Activated CD8-positive, alpha-beta memory T cell treated with anti-CD3 and anti-CD28 coated beads for 36 hours (primary cell): ENCODE data around the gene HAS3. TPM values are rescaled to one million over a fixed set of nuclear protein-coding genes. Genes with fewer than 3 reads are reported as not detected.
"Not testable (repeated sequence)": the region's sequence is repeated elsewhere in the genome, so short reads cannot be mapped to it uniquely, and the experiment has no call there.

Experiments used
- CTCF ChIA-PET: fragments of 350-600 bp; sonication (Branson Sonifier 250); formaldehyde crosslinking; loops from one replicate; lab custom pipeline; 2021; ENCODE audit warnings: antibody characterized with exemption; lab: Charles Lee
- POLR2A ChIA-PET: fragments of 350-600 bp; sonication (Branson Sonifier 250); formaldehyde crosslinking; loops from one replicate; lab custom pipeline; 2021; ENCODE audit warnings: antibody characterized with exemption; lab: Charles Lee
- total RNA-seq, 2 experiments: library from RNA; stranded (reverse); gene quantifications; one replicate each; pipeline ENCODE4 v1.2.3, GENCODE V29; 2021

Gene HAS3, protein sequence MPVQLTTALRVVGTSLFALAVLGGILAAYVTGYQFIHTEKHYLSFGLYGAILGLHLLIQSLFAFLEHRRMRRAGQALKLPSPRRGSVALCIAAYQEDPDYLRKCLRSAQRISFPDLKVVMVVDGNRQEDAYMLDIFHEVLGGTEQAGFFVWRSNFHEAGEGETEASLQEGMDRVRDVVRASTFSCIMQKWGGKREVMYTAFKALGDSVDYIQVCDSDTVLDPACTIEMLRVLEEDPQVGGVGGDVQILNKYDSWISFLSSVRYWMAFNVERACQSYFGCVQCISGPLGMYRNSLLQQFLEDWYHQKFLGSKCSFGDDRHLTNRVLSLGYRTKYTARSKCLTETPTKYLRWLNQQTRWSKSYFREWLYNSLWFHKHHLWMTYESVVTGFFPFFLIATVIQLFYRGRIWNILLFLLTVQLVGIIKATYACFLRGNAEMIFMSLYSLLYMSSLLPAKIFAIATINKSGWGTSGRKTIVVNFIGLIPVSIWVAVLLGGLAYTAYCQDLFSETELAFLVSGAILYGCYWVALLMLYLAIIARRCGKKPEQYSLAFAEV
- total RNA-seq, result under 1 TPM; 0.23 to 0.48 TPM

DNA sequence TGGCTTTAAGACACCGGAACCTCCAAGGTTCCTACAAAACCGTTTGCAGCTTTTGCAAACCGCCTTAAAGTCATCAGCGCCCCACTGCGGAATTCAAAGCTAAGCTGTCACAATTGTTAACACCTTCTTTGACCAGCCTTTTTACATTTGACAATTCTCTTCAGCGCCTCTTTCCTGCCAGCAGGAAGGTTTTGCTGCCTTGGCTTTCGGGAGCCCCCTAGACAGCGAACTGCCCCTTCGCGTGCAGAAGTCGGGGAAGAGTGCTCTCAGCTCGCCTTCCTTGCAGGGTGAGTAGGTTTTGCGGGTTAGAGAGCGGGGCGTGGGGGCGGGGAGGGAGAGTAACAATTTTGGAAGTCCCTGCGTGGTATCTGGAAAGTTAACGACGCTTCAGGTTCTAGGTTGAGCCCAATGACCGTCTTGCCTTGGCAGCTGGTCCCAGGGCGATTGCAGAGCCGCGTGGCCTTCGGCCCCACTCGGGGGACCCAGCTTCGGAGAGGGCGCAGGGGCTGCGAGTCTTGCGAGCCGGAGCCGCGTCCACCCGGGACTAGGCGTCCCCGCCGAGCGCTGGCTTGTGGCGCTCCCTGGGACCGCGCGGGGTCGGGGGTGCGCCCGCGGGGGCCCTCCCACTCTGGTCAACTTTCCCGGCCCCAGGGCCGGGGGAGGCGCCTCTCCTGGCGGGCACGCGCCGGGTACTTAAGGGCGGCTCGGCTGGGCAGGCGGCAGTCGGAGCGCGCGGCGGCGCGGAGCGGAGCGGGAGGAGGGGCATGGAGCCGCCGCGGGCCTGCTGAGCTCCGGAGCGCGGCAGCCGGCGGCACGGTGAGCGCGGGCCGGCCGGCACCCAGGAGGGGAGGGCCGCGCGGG lies at the start of gene HAS3:
Gene HAS3 (plus strand): TSS at position 153 of the 861 bp plus-strand sequence. CDS start 3,743 bp downstream, outside the sequence.
- ChIA-PET CTCF (interaction anchor here (0.9 to 1.2 kb wide), 2 partner anchors 18 to 259 kb away, joined by 3 read pairs; no protein-coding TSS in a partner anchor), POLR2A (interaction anchor here (0.6 kb wide), 2 partner anchors 21 to 239 kb away, joined by 3 to 5 read pairs; no protein-coding TSS in a partner anchor)

DNA sequence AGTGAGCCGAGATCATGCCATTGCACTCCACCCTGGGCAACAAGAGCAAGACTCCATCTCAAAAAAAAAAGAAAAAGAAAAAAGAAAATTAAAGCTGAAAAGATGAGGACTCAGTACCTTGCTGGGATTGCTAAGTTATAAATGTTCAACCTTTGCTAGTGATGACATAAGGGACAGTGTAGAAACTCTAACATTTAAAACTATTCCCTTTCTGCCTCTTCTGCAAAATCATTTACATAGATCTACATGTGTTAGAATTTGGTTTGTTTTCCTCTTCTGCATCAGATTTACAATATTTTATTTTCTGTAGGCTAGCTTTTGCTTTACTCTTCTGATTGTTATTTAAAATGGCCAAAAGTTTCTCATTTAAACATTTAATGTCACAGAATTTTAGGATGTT lies 49.5 kb upstream of the HAS3 start:
- POLR2A ChIA-PET, result interaction anchor here (0.6 kb wide), 1 partner anchor 30 kb away, joined by 6 read pairs; no protein-coding TSS in a partner anchor
- CTCF ChIA-PET, result no interaction called here

DNA sequence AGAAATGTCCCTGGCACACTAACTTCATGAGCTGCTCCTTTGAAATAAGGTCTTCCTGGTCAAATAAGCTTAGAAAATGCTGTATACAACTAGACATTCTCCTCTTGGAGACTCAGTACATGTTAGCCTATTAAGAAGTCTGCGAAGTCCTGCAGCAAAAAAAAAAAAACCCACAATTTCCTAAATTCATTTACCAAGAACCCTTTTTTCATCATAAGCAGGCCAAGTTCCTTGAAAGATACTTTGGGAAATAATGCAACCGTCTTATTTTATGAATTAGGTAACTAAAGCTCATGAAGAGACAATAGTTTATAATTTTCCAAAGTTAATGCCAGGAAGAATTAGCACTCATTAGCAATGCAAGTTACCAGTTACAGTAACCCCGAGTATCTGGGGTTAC lies 49.0 kb upstream of the HAS3 start:
- ChIA-PET POLR2A (no interaction called here), CTCF (no interaction called here)

DNA sequence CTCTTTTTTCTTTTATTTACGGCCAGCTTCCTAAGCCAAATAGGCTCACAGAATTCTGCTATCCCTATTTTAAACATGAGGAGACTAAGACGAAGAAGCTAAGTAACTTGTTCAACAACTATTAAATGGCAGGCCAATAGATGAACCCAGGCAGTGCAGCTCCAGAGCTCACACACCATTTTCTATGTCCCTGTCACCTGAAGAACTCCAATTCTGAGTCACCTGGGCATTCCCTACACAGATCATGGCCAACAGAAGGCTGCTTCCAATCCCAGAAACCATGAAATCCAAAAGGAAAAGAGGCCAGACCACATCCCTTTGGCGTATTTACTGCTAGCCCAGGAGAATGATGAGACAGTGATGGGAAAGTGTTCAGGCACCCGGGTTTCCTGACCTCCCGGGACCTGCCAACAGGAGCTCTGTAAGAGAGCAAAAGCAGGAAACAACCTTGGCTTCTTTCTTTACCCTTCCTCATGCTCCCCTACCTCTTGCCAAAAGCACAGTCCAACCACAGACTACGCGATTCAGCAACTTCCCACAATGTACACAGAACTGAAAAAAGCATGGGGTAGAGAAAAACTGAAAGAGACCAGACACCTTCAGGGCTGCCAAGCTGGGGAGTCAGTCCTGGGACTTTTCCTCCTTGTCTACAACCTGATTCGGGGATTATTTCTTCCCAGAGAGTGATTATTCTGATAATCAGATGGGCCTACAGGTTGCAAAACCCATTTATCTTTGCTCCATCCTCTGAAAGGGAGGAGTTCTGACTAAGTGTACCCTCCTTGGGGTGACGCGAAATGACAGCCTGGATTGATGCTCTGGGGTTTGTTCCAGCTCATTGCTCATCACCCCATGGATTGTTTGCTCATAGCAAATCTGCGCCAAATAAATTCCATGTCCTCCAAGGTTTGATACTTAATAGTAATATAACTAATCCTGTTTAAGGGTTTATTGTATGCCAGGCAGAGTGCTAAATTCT lies 47.8 kb upstream of the HAS3 start:
- ChIA-PET CTCF (no interaction called here), POLR2A (no interaction called here)

DNA sequence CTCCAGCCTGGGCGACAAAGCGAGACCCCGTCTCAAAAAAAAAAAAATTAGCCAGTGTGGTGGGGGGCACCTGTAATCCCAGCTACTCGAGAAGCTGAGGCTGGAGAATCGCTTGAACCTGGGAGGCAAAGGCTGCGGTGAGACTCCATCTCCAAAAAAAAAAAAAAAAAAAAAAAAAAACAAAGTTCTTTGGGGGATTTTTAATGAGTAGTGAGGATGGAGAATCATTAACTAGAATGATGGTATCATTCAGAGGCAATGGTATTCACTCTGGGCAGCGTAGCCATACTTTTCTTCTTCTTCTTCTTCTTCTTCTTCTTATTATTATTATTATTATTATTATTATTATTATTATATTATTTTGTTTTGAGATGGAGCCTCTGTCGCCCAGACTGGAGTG lies 42.0 kb upstream of the HAS3 start:
- CTCF ChIA-PET, result interaction anchor here (0.6 kb wide), 1 partner anchor 685 kb away, joined by 3 read pairs; no protein-coding TSS in a partner anchor
- POLR2A ChIA-PET, result not testable (repeated sequence)

DNA sequence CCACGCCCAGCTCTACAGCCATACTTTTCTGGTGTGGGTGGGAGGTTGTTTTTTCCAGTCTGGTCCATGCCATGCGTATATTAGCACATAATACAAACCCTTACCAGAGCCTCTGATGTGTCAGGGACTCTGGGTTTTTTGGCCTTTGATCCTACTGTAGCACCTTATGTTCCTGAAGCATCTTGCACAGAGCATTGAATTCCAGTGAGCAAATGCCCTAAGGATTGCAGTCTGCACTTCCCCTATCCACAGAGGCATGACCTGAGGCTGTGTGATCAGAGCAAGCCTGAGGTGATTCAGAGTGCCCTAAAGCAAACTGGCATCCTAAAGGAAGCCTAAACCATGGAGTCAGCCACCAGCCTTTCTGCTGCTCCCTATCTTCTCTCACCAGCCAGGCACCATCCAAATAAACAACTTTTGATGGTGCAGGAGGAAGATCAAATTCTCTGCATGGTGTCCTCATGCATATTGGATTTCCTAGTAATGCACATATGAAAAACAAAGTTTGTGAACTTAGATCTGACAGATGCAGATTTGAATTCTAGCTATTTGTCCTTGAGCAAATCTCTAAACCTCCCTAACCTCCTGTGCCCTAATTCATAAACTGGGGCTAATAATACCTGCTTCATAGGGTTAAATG lies 41.2 kb upstream of the HAS3 start:
- ChIA-PET CTCF (no interaction called here), POLR2A (no interaction called here)

DNA sequence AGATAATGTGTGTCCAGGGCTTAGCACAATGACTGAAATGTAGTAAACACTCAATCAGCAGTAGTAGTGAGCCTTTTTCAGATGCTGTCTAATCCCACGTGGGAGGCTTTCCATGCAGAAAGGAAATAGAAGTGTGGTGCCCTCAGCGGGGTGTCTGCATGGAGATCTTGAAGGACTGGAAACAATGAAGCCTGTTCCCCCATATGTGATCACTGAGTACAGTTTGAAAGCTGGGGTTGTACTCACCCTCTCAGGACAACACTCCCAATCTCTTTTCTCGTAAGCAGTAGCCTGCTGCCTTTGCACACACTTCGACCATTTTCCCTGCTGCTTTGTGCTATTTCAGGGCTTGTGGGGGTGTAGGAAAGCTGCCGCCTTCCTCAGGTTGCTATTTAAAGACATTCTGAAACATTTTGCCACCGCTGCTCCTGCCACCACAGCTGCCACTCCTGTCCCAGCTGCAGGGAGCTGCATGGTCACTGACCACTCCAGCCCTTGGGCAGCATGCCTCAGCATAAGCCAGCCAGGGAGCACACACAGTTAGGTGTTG lies 40.6 kb upstream of the HAS3 start:
- CTCF ChIA-PET, result interaction anchor here (1.3 kb wide), 1 partner anchor 12 kb away, joined by 3 read pairs; no protein-coding TSS in a partner anchor
- POLR2A ChIA-PET, result no interaction called here

DNA sequence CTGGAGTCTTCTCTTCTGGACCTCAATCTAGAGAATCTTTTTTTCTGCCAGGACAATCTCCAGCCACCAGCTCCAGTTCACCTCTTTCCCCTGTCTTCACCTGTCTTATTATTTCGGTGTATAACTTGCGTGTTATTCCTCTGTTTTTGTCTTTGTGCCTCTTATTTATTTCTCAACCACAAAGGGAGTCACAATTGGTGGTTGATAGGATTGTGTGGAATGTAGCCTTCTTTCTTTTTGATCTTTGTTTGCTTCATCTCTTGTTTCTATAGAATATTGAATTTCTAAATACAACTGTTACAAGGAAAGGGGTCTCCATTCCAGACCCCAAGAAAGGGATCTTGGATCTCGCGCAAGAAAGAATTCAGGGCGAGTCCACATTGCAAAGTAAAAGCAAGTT lies 35.9 kb upstream of the HAS3 start:
- POLR2A ChIA-PET, result no interaction called here
- CTCF ChIA-PET, result no interaction called here

DNA sequence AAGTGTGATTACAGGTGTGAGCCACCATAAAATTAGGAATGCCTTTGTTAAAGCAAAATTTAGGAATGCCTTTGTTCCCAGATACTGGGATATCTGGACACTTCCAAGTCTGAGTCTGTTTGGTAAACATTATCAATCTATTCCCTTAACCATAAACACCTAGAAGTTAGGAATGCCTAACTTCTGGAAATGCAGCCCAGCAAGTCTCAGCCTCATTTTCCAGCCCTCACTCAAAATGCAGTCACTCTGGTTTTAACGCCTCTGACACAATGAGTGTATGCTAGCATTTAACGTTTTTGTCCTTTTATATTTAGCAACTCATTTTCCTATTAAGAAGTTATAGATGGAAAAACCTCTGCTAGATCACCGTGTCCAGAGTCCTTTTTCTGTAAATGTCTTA lies 34.4 kb upstream of the HAS3 start:
- ChIA-PET POLR2A (no interaction called here), CTCF (no interaction called here)

DNA sequence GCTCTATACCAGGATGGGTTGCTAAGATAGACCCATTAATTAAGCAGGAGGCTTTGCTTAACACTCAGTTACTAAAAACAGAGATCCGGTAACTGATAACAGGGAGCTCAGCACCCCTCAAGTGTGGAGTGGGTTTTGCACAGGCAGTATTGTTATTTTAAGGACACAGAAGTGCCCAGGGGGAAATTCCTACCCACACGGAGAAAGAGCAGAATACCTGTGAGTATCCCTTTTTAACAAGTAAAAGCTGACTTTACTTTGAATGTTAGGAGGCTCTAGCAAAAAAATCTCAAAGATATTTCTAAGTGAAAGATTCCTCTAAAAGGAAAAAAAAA lies 32.8 kb upstream of the HAS3 start:
- ChIA-PET CTCF (interaction anchor here (0.7 kb wide), 1 partner anchor 14 kb away, joined by 4 read pairs; no protein-coding TSS in a partner anchor), POLR2A (interaction anchor here (0.6 kb wide), 1 partner anchor 60 kb away, joined by 4 read pairs; the partner anchor contains the start of genes CHTF8 and UTP4)

DNA sequence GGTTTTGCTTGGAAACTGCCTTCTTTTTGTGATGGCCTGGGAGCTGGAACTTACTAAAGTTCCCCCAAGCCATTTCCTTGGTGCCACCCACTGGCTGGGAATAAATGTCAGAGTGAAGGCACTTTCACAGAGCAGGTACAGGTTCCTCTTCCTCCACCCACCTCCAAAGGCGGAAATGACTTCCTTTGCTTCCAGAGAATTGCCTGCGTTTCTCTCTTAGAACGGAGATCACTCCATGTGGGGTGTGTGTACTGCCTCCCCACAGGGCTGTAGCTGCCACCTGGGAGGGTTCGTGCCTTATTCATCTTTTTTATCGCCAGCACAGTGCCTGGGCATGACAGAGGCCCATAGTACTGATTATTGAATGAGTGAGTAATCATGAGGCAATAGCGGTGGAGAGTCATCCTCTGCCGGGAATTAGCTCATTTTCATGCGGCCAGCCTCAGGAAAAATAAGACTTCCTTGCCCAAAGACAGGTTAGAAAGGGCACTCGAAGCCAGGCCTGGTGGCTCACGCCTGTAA lies 32.2 kb upstream of the HAS3 start:
- ChIA-PET CTCF (no interaction called here), POLR2A (interaction anchor here (0.6 kb wide), 2 partner anchors 59 to 201 kb away, joined by 4 read pairs; partner anchors contain the start of genes CHTF8 and UTP4)

DNA sequence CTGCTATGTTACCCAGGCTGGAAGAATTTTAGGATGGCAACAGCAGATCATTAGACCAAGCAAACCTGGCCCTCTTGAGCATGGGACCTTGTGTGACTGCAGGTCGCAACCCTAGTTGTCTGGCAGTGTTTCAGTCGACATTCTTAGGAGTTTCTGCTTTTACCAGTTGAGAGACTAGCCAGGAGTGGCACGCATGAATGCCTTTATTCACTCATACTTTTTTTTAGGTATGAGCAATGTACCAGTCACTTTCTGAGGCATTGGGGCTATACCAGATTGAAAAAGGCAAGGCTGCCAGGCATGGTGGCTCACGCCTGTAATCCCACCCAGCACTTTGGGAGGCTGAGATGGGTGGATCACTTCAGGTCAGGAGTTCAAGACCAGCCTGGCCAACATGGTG lies 28.2 kb upstream of the HAS3 start:
- POLR2A ChIA-PET, result no interaction called here
- CTCF ChIA-PET, result no interaction called here

DNA sequence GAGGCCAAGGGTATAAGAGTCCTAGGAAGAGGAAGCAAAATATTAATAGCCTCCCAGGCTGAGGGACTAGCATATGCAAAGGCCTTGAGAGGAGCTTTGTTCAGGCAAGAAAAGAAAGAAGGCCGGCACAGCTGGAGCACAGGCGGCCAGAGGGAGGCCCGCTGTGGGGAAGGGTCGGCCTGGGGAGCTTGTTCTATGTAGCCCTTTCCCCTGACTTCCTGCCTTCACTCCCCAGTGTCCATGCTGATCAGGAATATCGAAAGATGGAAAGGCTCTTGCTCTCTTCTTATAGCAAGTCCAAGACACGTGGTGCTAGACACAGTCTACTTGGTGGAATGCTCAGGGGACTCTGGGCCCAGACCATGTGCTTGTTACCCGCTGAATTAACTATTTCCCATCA lies 27.4 kb upstream of the HAS3 start:
- CTCF ChIA-PET, result no interaction called here
- POLR2A ChIA-PET, result no interaction called here

DNA sequence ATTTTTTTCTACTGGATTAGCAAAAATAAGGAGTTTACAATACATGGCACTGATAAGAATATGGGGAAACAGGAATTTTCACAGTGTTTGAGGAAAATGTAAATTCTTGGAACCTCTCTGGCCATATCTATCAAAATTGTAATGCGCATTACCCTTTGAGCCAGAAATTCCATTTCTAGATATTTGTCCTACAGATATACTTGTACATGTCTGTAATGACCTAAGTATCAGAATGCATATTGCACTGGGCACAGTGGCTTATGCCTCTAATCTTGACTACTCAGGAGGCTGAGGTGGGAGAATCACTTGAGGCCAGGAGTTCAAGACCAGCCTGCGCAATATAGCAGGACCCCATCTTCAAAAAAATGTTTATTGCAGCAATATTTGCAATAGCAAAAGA lies 25.8 kb upstream of the HAS3 start:
- ChIA-PET CTCF (interaction anchor here (0.5 kb wide), 1 partner anchor 10 kb away, joined by 3 read pairs; no protein-coding TSS in a partner anchor), POLR2A (no interaction called here)

DNA sequence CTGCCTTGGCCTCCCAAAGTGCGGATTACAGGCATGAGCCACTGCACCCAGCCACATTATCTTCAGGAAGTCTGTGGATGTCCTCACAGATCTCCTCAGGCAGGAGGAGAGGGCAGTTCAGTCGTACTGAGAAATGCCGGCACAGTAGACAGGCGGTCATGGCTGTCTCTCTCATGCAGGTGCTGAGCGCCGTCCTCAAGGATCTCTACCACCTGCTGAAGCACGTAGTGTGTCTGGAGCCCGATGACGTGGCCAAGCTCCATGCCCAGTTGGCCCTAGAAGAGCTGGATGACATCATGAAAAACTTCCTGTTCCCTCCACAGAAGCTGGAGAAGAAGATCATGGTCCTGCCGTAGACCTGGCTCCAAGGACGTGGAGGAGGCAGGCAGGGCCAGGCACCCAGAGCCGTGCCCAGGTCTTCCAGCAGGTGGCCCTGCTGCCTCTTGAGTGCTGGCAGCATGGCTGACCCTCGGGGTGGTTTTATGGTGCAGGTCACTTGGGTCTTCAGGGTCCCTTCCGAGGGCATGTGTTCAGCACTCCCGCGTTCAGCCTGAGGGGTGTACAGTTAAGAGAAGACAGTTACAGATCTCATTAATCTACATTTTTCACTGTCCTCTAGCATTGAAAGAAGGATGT lies 22.0 kb upstream of the HAS3 start:
- ChIA-PET CTCF (interaction anchor here (0.7 kb wide), 2 partner anchors 38 to 141 kb away, joined by 3 to 5 read pairs; no protein-coding TSS in a partner anchor), POLR2A (no interaction called here)

DNA sequence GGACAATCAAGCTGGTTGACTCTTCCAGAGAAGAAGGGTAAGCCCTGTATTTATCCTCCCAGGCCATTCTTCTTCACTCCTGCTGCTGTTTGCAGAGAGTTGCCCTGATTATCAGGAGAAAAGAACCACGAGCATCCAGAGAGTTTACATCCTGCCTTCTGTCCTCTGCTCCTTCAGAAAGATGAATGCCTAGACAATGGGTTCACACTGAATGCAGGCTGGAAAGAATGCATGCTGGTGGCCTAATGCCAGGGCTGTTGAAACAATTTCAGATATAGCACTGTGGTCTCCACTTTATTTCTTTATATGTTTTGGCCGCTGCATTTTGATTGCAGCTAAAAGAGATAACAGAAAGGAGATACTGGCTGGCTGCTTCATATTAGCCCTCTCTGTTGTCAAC lies 21.2 kb upstream of the HAS3 start:
- CTCF ChIA-PET, result interaction anchor here (0.7 kb wide), 1 partner anchor 38 kb away, joined by 3 read pairs; no protein-coding TSS in a partner anchor
- POLR2A ChIA-PET, result interaction anchor here (0.6 kb wide), 1 partner anchor 8 kb away, joined by 7 read pairs; no protein-coding TSS in a partner anchor
